Suprapubic skin (tissue), 4 donors: ENCODE results near the gene AUTS2.

Experiments used
- EP300 ChIP-seq: sonication (generic); formaldehyde crosslinking; IDR thresholded peaks from one replicate; pipeline ENCODE4 v1.6.1; 2017; ENCODE audit warnings: antibody characterized with exemption
- POLR2A ChIP-seq, 2 donors: fragments of 450-650 bp; IDR thresholded peaks; one replicate each; pipeline ENCODE4 v1.6.1; 2017; ENCODE audit warnings: antibody characterized with exemption in 2 of 2, mild to moderate bottlenecking in 2 of 2, moderate library complexity in 2 of 2
- POLR2AphosphoS5 ChIP-seq, 3 donors: sonication (generic); formaldehyde crosslinking; IDR thresholded peaks; one replicate each; pipeline ENCODE4 v1.6.1; 2017; ENCODE audit warnings: antibody characterized with exemption in 3 of 3

GRCh38 chr7:70113536-70113935, 515.3 kb downstream of the AUTS2 start:
- TF ChIP-seq POLR2AphosphoS5 (IDR thresholded peaks at IDR 0.05) (no peak), POLR2A (IDR thresholded peaks at IDR 0.05) (no peak), EP300 (no peak)
